Measurements from ENCODE around the gene PPFIA3.

DNA sequence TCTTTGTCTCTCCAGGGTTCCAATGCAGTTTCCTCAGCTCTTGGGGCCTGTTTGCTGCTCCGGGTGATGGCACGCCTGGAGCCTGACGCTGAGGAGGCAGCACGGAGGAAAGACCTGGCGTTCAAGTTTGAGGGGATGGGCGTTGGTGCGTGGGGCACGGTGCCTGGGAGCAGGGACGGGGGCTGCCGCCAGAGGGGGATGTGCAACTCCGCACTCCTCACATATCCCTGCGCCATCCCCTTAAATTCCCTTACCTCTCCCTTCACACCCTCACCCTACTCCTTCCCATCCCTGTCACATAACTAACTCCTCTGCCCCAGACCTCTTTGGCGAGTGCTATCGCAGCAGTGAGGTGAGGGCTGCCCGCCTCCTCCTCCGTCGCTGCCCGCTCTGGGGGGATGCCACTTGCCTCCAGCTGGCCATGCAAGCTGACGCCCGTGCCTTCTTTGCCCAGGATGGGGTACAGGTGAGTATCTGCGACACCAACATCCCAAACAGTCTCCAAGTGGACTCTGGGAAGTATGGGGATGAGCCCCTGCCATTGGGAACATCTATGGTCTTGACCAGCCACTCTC lies 69.4 kb downstream of the PPFIA3 start:
- TF ChIP-seq, protein P1, sequence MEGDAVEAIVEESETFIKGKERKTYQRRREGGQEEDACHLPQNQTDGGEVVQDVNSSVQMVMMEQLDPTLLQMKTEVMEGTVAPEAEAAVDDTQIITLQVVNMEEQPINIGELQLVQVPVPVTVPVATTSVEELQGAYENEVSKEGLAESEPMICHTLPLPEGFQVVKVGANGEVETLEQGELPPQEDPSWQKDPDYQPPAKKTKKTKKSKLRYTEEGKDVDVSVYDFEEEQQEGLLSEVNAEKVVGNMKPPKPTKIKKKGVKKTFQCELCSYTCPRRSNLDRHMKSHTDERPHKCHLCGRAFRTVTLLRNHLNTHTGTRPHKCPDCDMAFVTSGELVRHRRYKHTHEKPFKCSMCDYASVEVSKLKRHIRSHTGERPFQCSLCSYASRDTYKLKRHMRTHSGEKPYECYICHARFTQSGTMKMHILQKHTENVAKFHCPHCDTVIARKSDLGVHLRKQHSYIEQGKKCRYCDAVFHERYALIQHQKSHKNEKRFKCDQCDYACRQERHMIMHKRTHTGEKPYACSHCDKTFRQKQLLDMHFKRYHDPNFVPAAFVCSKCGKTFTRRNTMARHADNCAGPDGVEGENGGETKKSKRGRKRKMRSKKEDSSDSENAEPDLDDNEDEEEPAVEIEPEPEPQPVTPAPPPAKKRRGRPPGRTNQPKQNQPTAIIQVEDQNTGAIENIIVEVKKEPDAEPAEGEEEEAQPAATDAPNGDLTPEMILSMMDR (IDR thresholded peaks at IDR 0.05) = no peak
- TF ChIP-seq POLR2A (IDR thresholded peaks at IDR 0.05) = no peak

Measured in esophagus squamous epithelium (tissue), 4 donors.